ENCODE data around the gene FARSB.
A peak's percentile ranks its signal among the peaks of the same experiment; 100 is the strongest.

DNA sequence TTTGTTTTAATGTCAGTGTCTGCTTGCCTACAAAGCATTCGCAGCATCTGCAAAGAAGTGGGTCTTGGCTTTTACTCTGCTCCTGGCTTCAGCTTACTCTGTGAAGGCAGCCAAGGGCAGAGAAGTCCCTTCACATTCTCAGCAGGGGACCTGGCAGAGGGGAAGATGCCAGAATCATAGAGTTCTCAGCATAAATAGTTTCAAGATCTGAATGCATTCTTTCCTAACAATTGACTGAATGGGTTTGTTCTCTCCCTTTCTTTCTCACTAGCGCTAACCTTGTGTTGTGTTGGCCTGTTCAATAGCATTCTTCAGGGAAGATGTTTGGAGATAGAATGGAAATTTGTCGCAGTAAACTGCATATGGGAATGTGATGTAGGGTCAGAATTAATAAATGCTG is 106.9 kb downstream of the FARSB start:
- TF ChIP-seq EZH2 (IDR thresholded peaks at IDR 0.05; ENCODE audit: borderline replicate concordance, insufficient read depth, low read length, poor library complexity, severe bottlenecking) (no peak), TAF1 (IDR thresholded peaks at IDR 0.05; ENCODE audit: low read depth) (no peak), POLR2AphosphoS5 (IDR thresholded peaks at IDR 0.05) (no peak)
- TF ChIP-seq, protein P1, sequence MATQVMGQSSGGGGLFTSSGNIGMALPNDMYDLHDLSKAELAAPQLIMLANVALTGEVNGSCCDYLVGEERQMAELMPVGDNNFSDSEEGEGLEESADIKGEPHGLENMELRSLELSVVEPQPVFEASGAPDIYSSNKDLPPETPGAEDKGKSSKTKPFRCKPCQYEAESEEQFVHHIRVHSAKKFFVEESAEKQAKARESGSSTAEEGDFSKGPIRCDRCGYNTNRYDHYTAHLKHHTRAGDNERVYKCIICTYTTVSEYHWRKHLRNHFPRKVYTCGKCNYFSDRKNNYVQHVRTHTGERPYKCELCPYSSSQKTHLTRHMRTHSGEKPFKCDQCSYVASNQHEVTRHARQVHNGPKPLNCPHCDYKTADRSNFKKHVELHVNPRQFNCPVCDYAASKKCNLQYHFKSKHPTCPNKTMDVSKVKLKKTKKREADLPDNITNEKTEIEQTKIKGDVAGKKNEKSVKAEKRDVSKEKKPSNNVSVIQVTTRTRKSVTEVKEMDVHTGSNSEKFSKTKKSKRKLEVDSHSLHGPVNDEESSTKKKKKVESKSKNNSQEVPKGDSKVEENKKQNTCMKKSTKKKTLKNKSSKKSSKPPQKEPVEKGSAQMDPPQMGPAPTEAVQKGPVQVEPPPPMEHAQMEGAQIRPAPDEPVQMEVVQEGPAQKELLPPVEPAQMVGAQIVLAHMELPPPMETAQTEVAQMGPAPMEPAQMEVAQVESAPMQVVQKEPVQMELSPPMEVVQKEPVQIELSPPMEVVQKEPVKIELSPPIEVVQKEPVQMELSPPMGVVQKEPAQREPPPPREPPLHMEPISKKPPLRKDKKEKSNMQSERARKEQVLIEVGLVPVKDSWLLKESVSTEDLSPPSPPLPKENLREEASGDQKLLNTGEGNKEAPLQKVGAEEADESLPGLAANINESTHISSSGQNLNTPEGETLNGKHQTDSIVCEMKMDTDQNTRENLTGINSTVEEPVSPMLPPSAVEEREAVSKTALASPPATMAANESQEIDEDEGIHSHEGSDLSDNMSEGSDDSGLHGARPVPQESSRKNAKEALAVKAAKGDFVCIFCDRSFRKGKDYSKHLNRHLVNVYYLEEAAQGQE (IDR thresholded peaks at IDR 0.05; ENCODE audit: borderline replicate concordance) = no peak
- TF ChIP-seq, protein P2, sequence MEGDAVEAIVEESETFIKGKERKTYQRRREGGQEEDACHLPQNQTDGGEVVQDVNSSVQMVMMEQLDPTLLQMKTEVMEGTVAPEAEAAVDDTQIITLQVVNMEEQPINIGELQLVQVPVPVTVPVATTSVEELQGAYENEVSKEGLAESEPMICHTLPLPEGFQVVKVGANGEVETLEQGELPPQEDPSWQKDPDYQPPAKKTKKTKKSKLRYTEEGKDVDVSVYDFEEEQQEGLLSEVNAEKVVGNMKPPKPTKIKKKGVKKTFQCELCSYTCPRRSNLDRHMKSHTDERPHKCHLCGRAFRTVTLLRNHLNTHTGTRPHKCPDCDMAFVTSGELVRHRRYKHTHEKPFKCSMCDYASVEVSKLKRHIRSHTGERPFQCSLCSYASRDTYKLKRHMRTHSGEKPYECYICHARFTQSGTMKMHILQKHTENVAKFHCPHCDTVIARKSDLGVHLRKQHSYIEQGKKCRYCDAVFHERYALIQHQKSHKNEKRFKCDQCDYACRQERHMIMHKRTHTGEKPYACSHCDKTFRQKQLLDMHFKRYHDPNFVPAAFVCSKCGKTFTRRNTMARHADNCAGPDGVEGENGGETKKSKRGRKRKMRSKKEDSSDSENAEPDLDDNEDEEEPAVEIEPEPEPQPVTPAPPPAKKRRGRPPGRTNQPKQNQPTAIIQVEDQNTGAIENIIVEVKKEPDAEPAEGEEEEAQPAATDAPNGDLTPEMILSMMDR (IDR thresholded peaks at IDR 0.05; ENCODE audit: poor library complexity, severe bottlenecking) = peak; percentile 43

All from neural cell (in vitro differentiated cells).